Activated B cell treated with CpG ODN at 0.5 μM for 24 hours (primary cell): Measurements from ENCODE around the gene CTNNAL1. TPM values are rescaled to one million over a fixed set of nuclear protein-coding genes. Genes with fewer than 3 reads are reported as not detected.
"Not testable (repeated sequence)": the region's sequence is repeated elsewhere in the genome, so short reads cannot be mapped to it uniquely, and the experiment has no call there.

Source experiments
- ATAC-seq: fragments of 200-7000 bp; cut with Tn5 transposase; one replicate; pipeline ENCODE4 v1.10.0; 2021; ENCODE audit warnings: low read depth, mild to moderate bottlenecking, moderate library complexity
- CTCF ChIA-PET: fragments of 350-600 bp; sonication (Branson Sonifier 250); formaldehyde crosslinking; loops from one replicate; lab custom pipeline; 2021; ENCODE audit warnings: antibody characterized with exemption; lab: Charles Lee
- POLR2A ChIA-PET: fragments of 350-600 bp; sonication (Branson Sonifier 250); formaldehyde crosslinking; loops from one replicate; lab custom pipeline; 2021; ENCODE audit warnings: antibody characterized with exemption; lab: Charles Lee
- DNase-seq: peaks from one replicate; pipeline ENCODE4 v3.0.0; 2022
- H3K27ac Mint-ChIP-seq: one replicate; pipeline ENCODE4 v1.8.0; 2020; ENCODE audit warnings: mixed read lengths
- H3K27me3 Mint-ChIP-seq: one replicate; pipeline ENCODE4 v1.8.0; 2021; ENCODE audit warnings: mixed read lengths
- H3K36me3 Mint-ChIP-seq: one replicate; pipeline ENCODE4 v1.8.0; 2021; ENCODE audit warnings: low read depth, mixed read lengths
- H3K4me1 Mint-ChIP-seq: one replicate; pipeline ENCODE4 v1.8.0; 2021; ENCODE audit warnings: mixed read lengths
- H3K4me3 Mint-ChIP-seq: one replicate; pipeline ENCODE4 v1.8.0; 2020; ENCODE audit warnings: mild to moderate bottlenecking, mixed read lengths
- H3K9me3 Mint-ChIP-seq: one replicate; pipeline ENCODE4 v1.8.0; 2020; ENCODE audit warnings: mixed read lengths
- intact Hi-C: fragments of 100-400 bp; cut with micrococcal nuclease; formaldehyde crosslinking; loops from one replicate; pipeline ENCODE4 v1.15.1; 2024
- total RNA-seq: library from RNA; stranded (reverse); gene quantifications from 2 replicates; pipeline ENCODE4 v1.2.3, GENCODE V29; 2022
- TF ChIP-seq, protein P1 (sequence below): fragments of 200-600 bp; IDR thresholded peaks from one replicate; pipeline ENCODE4 v1.8.0; 2022; ENCODE audit warnings: antibody characterized with exemption, mild to moderate bottlenecking

Gene CTNNAL1
- total RNA-seq, 1 donor from 2014 or later, result 1.9 TPM

- TF ChIP-seq, protein P1, sequence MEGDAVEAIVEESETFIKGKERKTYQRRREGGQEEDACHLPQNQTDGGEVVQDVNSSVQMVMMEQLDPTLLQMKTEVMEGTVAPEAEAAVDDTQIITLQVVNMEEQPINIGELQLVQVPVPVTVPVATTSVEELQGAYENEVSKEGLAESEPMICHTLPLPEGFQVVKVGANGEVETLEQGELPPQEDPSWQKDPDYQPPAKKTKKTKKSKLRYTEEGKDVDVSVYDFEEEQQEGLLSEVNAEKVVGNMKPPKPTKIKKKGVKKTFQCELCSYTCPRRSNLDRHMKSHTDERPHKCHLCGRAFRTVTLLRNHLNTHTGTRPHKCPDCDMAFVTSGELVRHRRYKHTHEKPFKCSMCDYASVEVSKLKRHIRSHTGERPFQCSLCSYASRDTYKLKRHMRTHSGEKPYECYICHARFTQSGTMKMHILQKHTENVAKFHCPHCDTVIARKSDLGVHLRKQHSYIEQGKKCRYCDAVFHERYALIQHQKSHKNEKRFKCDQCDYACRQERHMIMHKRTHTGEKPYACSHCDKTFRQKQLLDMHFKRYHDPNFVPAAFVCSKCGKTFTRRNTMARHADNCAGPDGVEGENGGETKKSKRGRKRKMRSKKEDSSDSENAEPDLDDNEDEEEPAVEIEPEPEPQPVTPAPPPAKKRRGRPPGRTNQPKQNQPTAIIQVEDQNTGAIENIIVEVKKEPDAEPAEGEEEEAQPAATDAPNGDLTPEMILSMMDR, result no peak
- ATAC-seq (no peak), DNase-seq (no peak)
- intact Hi-C loops, result no loop called here
- no peak overlapping the region for H3K4me3 Mint-ChIP-seq
- H3K4me1 Mint-ChIP-seq, result peaks cover 9% of the 10 kb centered on the region
- peaks cover 64% of the 10 kb centered on the region for H3K36me3 Mint-ChIP-seq
- POLR2A ChIA-PET, result no interaction called here
- no peak overlapping the region for H3K27ac Mint-ChIP-seq
- CTCF ChIA-PET, result no interaction called here
- no peaks in the 10 kb centered on the region for H3K9me3 Mint-ChIP-seq
- no peaks in the 10 kb centered on the region for H3K27me3 Mint-ChIP-seq
Measured at GRCh38 chr9:108928386-108928785, 84.9 kb downstream of the CTNNAL1 start.

- ChIA-PET CTCF (no interaction called here), POLR2A (no interaction called here)
- TF ChIP-seq, protein P1, result no peak
- Mint-ChIP-seq H3K4me3 (no peak overlapping the region), H3K36me3 (peaks cover 87% of the 10 kb centered on the region), H3K27ac (no peak overlapping the region), H3K27me3 (no peaks in the 10 kb centered on the region), H3K4me1 (no peaks in the 10 kb centered on the region), H3K9me3 (no peaks in the 10 kb centered on the region)
- ATAC-seq, result no peak
- no peak for DNase-seq
- intact Hi-C loops, result no loop called here
Measured at GRCh38 chr9:108924466-108924865, 88.8 kb downstream of the CTNNAL1 start.

- no peak for ATAC-seq
- Mint-ChIP-seq H3K4me3 (no peak overlapping the region), H3K36me3 (peaks cover 84% of the 10 kb centered on the region), H3K27ac (no peak overlapping the region), H3K27me3 (no peaks in the 10 kb centered on the region), H3K4me1 (no peaks in the 10 kb centered on the region), H3K9me3 (no peaks in the 10 kb centered on the region)
- ChIA-PET CTCF (no interaction called here), POLR2A (no interaction called here)
- TF ChIP-seq, protein P1, result no peak
- no peak for DNase-seq
- intact Hi-C loops, result no loop called here
Measured at GRCh38 chr9:108921200-108921599, 92.1 kb downstream of the CTNNAL1 start.

GRCh38 chr9:108920401-108920800 is 92.9 kb downstream of the CTNNAL1 start:
- DNase-seq, H3K27me3 Mint-ChIP-seq, POLR2A ChIA-PET, H3K4me1 Mint-ChIP-seq, ATAC-seq, intact Hi-C loops, H3K27ac Mint-ChIP-seq, CTCF ChIA-PET, H3K9me3 Mint-ChIP-seq, H3K4me3 Mint-ChIP-seq: not testable (repeated sequence)
- peaks cover 84% of the 10 kb centered on the region for H3K36me3 Mint-ChIP-seq

GRCh38 chr9:108919517-108919916 is 93.8 kb downstream of the CTNNAL1 start:
- ChIA-PET POLR2A (interaction anchor here (0.7 kb wide), 1 partner anchor 35 kb away, joined by 3 read pairs; no protein-coding TSS in a partner anchor), CTCF (interaction anchor here (1.2 kb wide), 1 partner anchor 550 kb away, joined by 4 read pairs; no protein-coding TSS in a partner anchor)
- no peak overlapping the region for H3K4me3 Mint-ChIP-seq
- H3K27ac Mint-ChIP-seq, result no peak overlapping the region
- no peaks in the 10 kb centered on the region for H3K4me1 Mint-ChIP-seq
- H3K36me3 Mint-ChIP-seq, result peaks cover 76% of the 10 kb centered on the region
- ATAC-seq, result no peak
- no peak for DNase-seq
- TF ChIP-seq, protein P1, result no peak
- intact Hi-C loops, result no loop called here
- no peaks in the 10 kb centered on the region for H3K27me3 Mint-ChIP-seq
- no peaks in the 10 kb centered on the region for H3K9me3 Mint-ChIP-seq

GRCh38 chr9:108913391-108913790 is 99.9 kb downstream of the CTNNAL1 start:
- Mint-ChIP-seq H3K4me1 (no peaks in the 10 kb centered on the region), H3K4me3 (no peak overlapping the region), H3K36me3 (peaks cover 71% of the 10 kb centered on the region), H3K27ac (no peak overlapping the region), H3K9me3 (no peaks in the 10 kb centered on the region), H3K27me3 (no peaks in the 10 kb centered on the region)
- ATAC-seq (no peak), DNase-seq (no peak)
- TF ChIP-seq, protein P1, result no peak
- ChIA-PET CTCF (no interaction called here), POLR2A (no interaction called here)
- intact Hi-C loops, result no loop called here
